Keratinocyte (primary cell): Measurements from ENCODE around the gene SPPL2B. TPM values are rescaled to one million over a fixed set of nuclear protein-coding genes. Genes with fewer than 3 reads are reported as not detected.

Experiments
- DNase-seq: peaks from one replicate; pipeline ENCODE4 v3.0.0-alpha.2; 2011; ENCODE audit warnings: low read depth, missing footprints, low spot score
- FAIRE-seq: peaks from 2 replicates; lab custom pipeline; 2011; peaks lifted over from hg19 to GRCh38; lab: Jason Lieb, UNC
- H2AFZ ChIP-seq: 2 replicates; pipeline ENCODE4 v1.6.0; 2012; ENCODE audit warnings: low read length, control low read depth, inconsistent platforms; ENCODE audit not compliant: control insufficient read depth
- H3K27ac ChIP-seq: 2 replicates; pipeline ENCODE4 v1.5.1; 2011; ENCODE audit warnings: low read length; ENCODE audit not compliant: control insufficient read depth, insufficient read depth
- H3K27me3 ChIP-seq: 3 replicates; pipeline ENCODE4 v1.6.0; 2011; ENCODE audit warnings: low read length; ENCODE audit not compliant: control insufficient read depth, insufficient read depth; ENCODE audit errors: extremely low read depth
- H3K36me3 ChIP-seq, 2 experiments: 2 replicates in 1 of 2; 3 replicates in 1 of 2; pipeline ENCODE4 v1.5.1; 2011; ENCODE audit warnings: low read length in 2 of 2, mild to moderate bottlenecking in 1 of 2; ENCODE audit not compliant: control insufficient read depth in 2 of 2, insufficient read depth in 2 of 2; ENCODE audit errors: extremely low read depth in 1 of 2
- H3K4me1 ChIP-seq: 3 replicates; pipeline ENCODE4 v1.5.1; 2011; ENCODE audit warnings: low read length; ENCODE audit not compliant: control insufficient read depth, insufficient read depth; ENCODE audit errors: extremely low read depth
- H3K4me2 ChIP-seq: 3 replicates; pipeline ENCODE4 v1.6.0; 2011; ENCODE audit warnings: low read depth, low read length; ENCODE audit not compliant: control insufficient read depth, insufficient read depth; ENCODE audit errors: extremely low read depth
- H3K4me3 ChIP-seq, 3 experiments: fragments of 200-600 bp in 1 of 3; sonication (generic) in 1 of 3; 2 replicates in 2 of 3; 3 replicates in 1 of 3; pipeline ENCODE4 v1.5.1; 2011 to 2016; ENCODE audit warnings: low read length in 3 of 3, mild to moderate bottlenecking in 3 of 3, control low read depth in 2 of 3, inconsistent platforms in 1 of 3, low read depth in 1 of 3, mixed read lengths in 1 of 3, mixed run types in 1 of 3, moderate library complexity in 1 of 3; ENCODE audit not compliant: control insufficient read depth in 2 of 3, insufficient read depth in 2 of 3; ENCODE audit errors: extremely low read depth in 1 of 3
- H3K79me2 ChIP-seq: 2 replicates; pipeline ENCODE4 v1.6.0; 2012; ENCODE audit warnings: low read length; ENCODE audit not compliant: control insufficient read depth, insufficient read depth
- H3K9ac ChIP-seq: 3 replicates; pipeline ENCODE4 v1.6.0; 2011; ENCODE audit warnings: low read length; ENCODE audit not compliant: control insufficient read depth, insufficient read depth; ENCODE audit errors: extremely low read depth
- H3K9me1 ChIP-seq: 3 replicates; pipeline ENCODE4 v1.6.0; 2011; ENCODE audit warnings: low read length; ENCODE audit not compliant: control insufficient read depth, insufficient read depth; ENCODE audit errors: extremely low read depth
- H3K9me3 ChIP-seq: 2 replicates; pipeline ENCODE4 v1.5.1; 2012; ENCODE audit warnings: low read depth, low read length; ENCODE audit not compliant: control insufficient read depth
- H4K20me1 ChIP-seq: 3 replicates; pipeline ENCODE4 v1.6.0; 2011; ENCODE audit warnings: low read length; ENCODE audit not compliant: control insufficient read depth, insufficient read depth; ENCODE audit errors: extremely low read depth
- CTCF ChIP-seq, 3 experiments: IDR thresholded peaks in 1 of 3; conservative IDR thresholded peaks in 1 of 3; optimal IDR thresholded peaks in 1 of 3; 2 replicates in 2 of 3; 3 replicates in 1 of 3; pipeline versions ENCODE3 to v1.5.1; 2011; ENCODE audit warnings: low read length in 3 of 3, mild to moderate bottlenecking in 3 of 3, moderate library complexity in 2 of 3, control low read depth in 1 of 3, inconsistent platforms in 1 of 3; ENCODE audit not compliant: insufficient read depth in 2 of 3; ENCODE audit errors: extremely low read depth in 1 of 3
- EZH2 ChIP-seq: IDR thresholded peaks from one replicate; pipeline ENCODE4 v1.6.1; 2012; ENCODE audit warnings: inconsistent platforms, mild to moderate bottlenecking, low read length, moderate library complexity
- dilution Hi-C: fragments of 300-500 bp; cut with MboI; formaldehyde crosslinking; loops from one replicate; pipeline ENCODE4 v1.7.0; 2020; ENCODE audit warnings: low sequenced_read_pairs; ENCODE audit not compliant: extremely low pct_ligation_motif_present
- polyA plus RNA-seq, 5 experiments: library from polyadenylated mRNA; depleted of rRNA in 3 of 5; stranded (reverse) in 3 of 5; stranded (forward) in 1 of 5; unstranded in 1 of 5; fragments of >200 nt; gene quantifications; 1 replicate in 1 of 5; 2 replicates in 3 of 5; 3 replicates in 1 of 5; pipeline versions ENCODE4 v1.2.1 to v1.2.3, GENCODE V29; 2011 to 2012; ENCODE audit warnings: missing spikeins in 2 of 5, low read depth in 1 of 5, low replicate concordance in 1 of 5

The SPPL2B gene
- polyA plus RNA-seq, 1 donor (not counting 4 experiments of a cell fraction or from before 2014, with no cell fraction given), result 9.3 TPM

GRCh38 chr19:2296141-2296540 is 32.3 kb upstream of the SPPL2B start:
- H3K4me3 ChIP-seq, result no peak overlapping the region
- FAIRE-seq (no peak), DNase-seq (no peak)
- H3K9me1 ChIP-seq, result no peaks in the 10 kb centered on the region
- TF ChIP-seq CTCF (optimal IDR thresholded peaks at IDR 0.05 in 1 of 3, IDR thresholded peaks at IDR 0.05 in 1 of 3, conservative IDR thresholded peaks at IDR 0.05 in 1 of 3; ENCODE audit: extremely low read depth in 1 of 3, insufficient read depth in 2 of 3, low read length in 3 of 3), result no peak
- no peak for TF ChIP-seq EZH2
- H3K27me3 ChIP-seq, result peaks cover 49% of the 10 kb centered on the region
- no peaks in the 10 kb centered on the region for H3K79me2 ChIP-seq
- no peak overlapping the region for H3K4me2 ChIP-seq
- no peak overlapping the region for H2AFZ ChIP-seq
- H4K20me1 ChIP-seq, result no peaks in the 10 kb centered on the region
- no peaks in the 10 kb centered on the region for H3K4me1 ChIP-seq
- H3K27ac ChIP-seq, result no peak overlapping the region
- H3K9ac ChIP-seq, result no peak overlapping the region
- no peaks in the 10 kb centered on the region for H3K9me3 ChIP-seq
- dilution Hi-C loops, result no loop called here
- H3K36me3 ChIP-seq, result no peaks in the 10 kb centered on the region

DNA sequence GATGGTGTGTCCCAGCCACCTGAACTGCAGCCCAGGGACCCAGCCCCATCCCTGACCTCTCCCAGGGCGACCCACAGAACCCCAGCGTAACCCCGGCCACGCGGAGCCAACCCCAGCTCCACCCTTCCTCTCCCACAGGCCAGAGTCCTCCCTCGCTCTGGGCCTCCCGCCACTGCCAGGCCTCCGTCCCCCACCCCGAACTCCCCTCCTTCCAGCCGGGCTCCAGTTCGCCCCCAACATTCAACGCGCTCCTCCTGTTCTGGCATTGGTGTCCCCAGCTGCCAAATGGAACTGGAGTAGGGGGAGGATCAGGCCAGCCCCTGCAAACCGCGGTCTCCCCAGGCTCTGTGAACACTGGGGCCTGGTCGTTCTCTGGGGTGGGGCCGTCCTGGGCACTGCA is 28.0 kb upstream of the SPPL2B start:
- no peak overlapping the region for H3K4me2 ChIP-seq
- no peak overlapping the region for H3K27ac ChIP-seq
- H3K9me3 ChIP-seq, result no peaks in the 10 kb centered on the region
- TF ChIP-seq EZH2, result no peak
- TF ChIP-seq CTCF (optimal IDR thresholded peaks at IDR 0.05 in 1 of 3, IDR thresholded peaks at IDR 0.05 in 1 of 3, conservative IDR thresholded peaks at IDR 0.05 in 1 of 3; ENCODE audit: extremely low read depth in 1 of 3, insufficient read depth in 2 of 3, low read length in 3 of 3), result no peak
- FAIRE-seq (no peak), DNase-seq (no peak)
- no peaks in the 10 kb centered on the region for H3K79me2 ChIP-seq
- H3K36me3 ChIP-seq, result no peaks in the 10 kb centered on the region
- H3K9me1 ChIP-seq, result no peaks in the 10 kb centered on the region
- H3K27me3 ChIP-seq, result peaks cover 37% of the 10 kb centered on the region
- dilution Hi-C loops, result no loop called here
- no peak overlapping the region for H3K4me3 ChIP-seq
- H2AFZ ChIP-seq, result no peak overlapping the region
- no peaks in the 10 kb centered on the region for H3K4me1 ChIP-seq
- no peak overlapping the region for H3K9ac ChIP-seq
- no peaks in the 10 kb centered on the region for H4K20me1 ChIP-seq
